SK-N-SH (cell line): ENCODE results near the gene SAMM50. TPM values are rescaled to one million over a fixed set of nuclear protein-coding genes. Genes with fewer than 3 reads are reported as not detected.

Experiments used
- CTCF ChIA-PET: fragments of 300-600, 350-600 bp; formaldehyde crosslinking; extraction: SDS; loops from one replicate; lab custom pipeline; 2021; lab: Yijun Ruan, JAX
- POLR2A ChIA-PET: fragments of 350-600 bp; sonication (Branson Sonifier 250); formaldehyde crosslinking; extraction: SDS; loops from one replicate; lab custom pipeline; 2020; ENCODE audit warnings: antibody characterized with exemption, inconsistent platforms; lab: Yijun Ruan, JAX
- DNase-seq: peaks from one replicate; pipeline ENCODE4 v3.0.0; 2012
- H2AFZ ChIP-seq: fragments of 200-600 bp; sonication (generic); 2 replicates; pipeline ENCODE4 v1.8.1; 2016; ENCODE audit warnings: antibody characterized with exemption, mild to moderate bottlenecking, low read depth
- H3F3A ChIP-seq: fragments of 200-600 bp; sonication (generic); replicated peaks from 2 replicates; pipeline ENCODE3; 2016; ENCODE audit warnings: antibody characterized with exemption, mild to moderate bottlenecking; ENCODE audit not compliant: insufficient read depth
- H3K27ac ChIP-seq, 2 experiments: fragments of 200-500 bp in 1 of 2; fragments of 200-600 bp in 1 of 2; sonication (Bioruptor generic) in 1 of 2; sonication (generic), shearing (Covaris generic) in 1 of 2; 2 replicates each; pipeline versions ENCODE4 v1.5.1 to v1.6.1; 2014 to 2016; ENCODE audit warnings: low read depth in 2 of 2, inconsistent platforms in 1 of 2, low read length in 1 of 2, mild to moderate bottlenecking in 1 of 2, mixed read lengths in 1 of 2
- H3K27me3 ChIP-seq: fragments of 200-600 bp; sonication (generic), shearing (Covaris generic); 2 replicates; pipeline ENCODE4 v1.6.1; 2016; ENCODE audit warnings: mixed run types; ENCODE audit not compliant: insufficient read depth
- H3K36me3 ChIP-seq, 2 experiments: fragments of 200-500 bp in 1 of 2; fragments of 200-600 bp in 1 of 2; sonication (Bioruptor generic) in 1 of 2; sonication (generic) in 1 of 2; replicated peaks in 1 of 2; 2 replicates each; pipeline versions ENCODE3 to v1.5.1; 2014 to 2016; ENCODE audit warnings: low read length in 1 of 2, mild to moderate bottlenecking in 1 of 2; ENCODE audit not compliant: insufficient read depth in 2 of 2, control insufficient read depth in 1 of 2
- H3K4me1 ChIP-seq, 2 experiments: fragments of 200-500 bp in 1 of 2; fragments of 200-600 bp in 1 of 2; sonication (Bioruptor generic) in 1 of 2; sonication (generic), shearing (Covaris generic) in 1 of 2; 2 replicates each; pipeline versions ENCODE4 v1.5.1 to v1.6.1; 2014 to 2016; ENCODE audit warnings: low read depth in 1 of 2, low read length in 1 of 2, mixed run types in 1 of 2; ENCODE audit not compliant: insufficient read depth in 2 of 2, control insufficient read depth in 1 of 2
- H3K4me2 ChIP-seq: fragments of 200-600 bp; sonication (generic), shearing (Covaris generic); 2 replicates; pipeline ENCODE4 v1.6.1; 2017; ENCODE audit warnings: mixed run types
- H3K4me3 ChIP-seq, 2 experiments: fragments of 200-500 bp in 1 of 2; fragments of 200-600 bp in 1 of 2; sonication (Bioruptor generic) in 1 of 2; sonication (generic), shearing (Covaris generic) in 1 of 2; 2 replicates each; pipeline versions ENCODE4 v1.5.1 to v1.8.1; 2014 to 2016; ENCODE audit warnings: low read depth in 2 of 2, inconsistent platforms in 1 of 2, low read length in 1 of 2, mild to moderate bottlenecking in 1 of 2, mixed read lengths in 1 of 2, moderate library complexity in 1 of 2
- H3K79me2 ChIP-seq: fragments of 200-600 bp; sonication (generic); 2 replicates; pipeline ENCODE4 v1.8.1; 2017; ENCODE audit warnings: mild to moderate bottlenecking; ENCODE audit not compliant: insufficient read depth
- H3K9ac ChIP-seq: fragments of 200-600 bp; sonication (generic); 2 replicates; pipeline ENCODE4 v1.6.1; 2017; ENCODE audit warnings: mixed run types
- H3K9me2 ChIP-seq: fragments of 200-600 bp; sonication (generic); 2 replicates; pipeline ENCODE4 v1.6.1; 2017; ENCODE audit warnings: mixed run types
- H3K9me3 ChIP-seq: fragments of 200-600 bp; sonication (generic); 2 replicates; pipeline ENCODE4 v1.6.1; 2017; ENCODE audit warnings: mixed run types, mild to moderate bottlenecking, moderate library complexity
- H4K20me1 ChIP-seq: fragments of 200-600 bp; sonication (generic); 2 replicates; pipeline ENCODE4 v1.6.1; 2017; ENCODE audit warnings: mild to moderate bottlenecking, mixed run types; ENCODE audit not compliant: insufficient read depth
- CHD2 ChIP-seq: fragments of 150-350 bp; IDR thresholded peaks from 2 replicates; pipeline ENCODE4 v1.6.1; 2018; ENCODE audit warnings: low read length; ENCODE audit not compliant: partially characterized antibody
- ELF1 ChIP-seq: IDR thresholded peaks from 2 replicates; pipeline ENCODE4 v1.4.0; 2012
- EP300 ChIP-seq, 2 experiments: IDR thresholded peaks; 2 replicates each; pipeline versions ENCODE4 v1.4.0 to v1.6.1; 2012; ENCODE audit warnings: borderline replicate concordance in 1 of 2, low read depth in 1 of 2, low read length in 1 of 2
- EZH2phosphoT487 ChIP-seq: fragments of 200-600 bp; sonication (generic); IDR thresholded peaks from 2 replicates; pipeline ENCODE4 v1.6.1; 2017; ENCODE audit warnings: low read depth, mixed run types, mild to moderate bottlenecking, antibody characterized with exemption, moderate library complexity, borderline replicate concordance
- JUND ChIP-seq: IDR thresholded peaks from 2 replicates; pipeline ENCODE4 v1.4.0; 2012
- MEF2A ChIP-seq: IDR thresholded peaks from 2 replicates; pipeline ENCODE4 v1.4.0; 2012; ENCODE audit warnings: low read depth, borderline replicate concordance
- MXI1 ChIP-seq: IDR thresholded peaks from 2 replicates; pipeline ENCODE4 v1.6.1; 2012; ENCODE audit warnings: mild to moderate bottlenecking, low read depth, low read length, improper control_type of control experiment
- RFX5 ChIP-seq: IDR thresholded peaks from 2 replicates; pipeline ENCODE4 v1.6.1; 2012; ENCODE audit warnings: mild to moderate bottlenecking, improper control_type of control experiment, low read length
- RXRA ChIP-seq: IDR thresholded peaks from 2 replicates; pipeline ENCODE4 v1.4.0; 2012; ENCODE audit warnings: low read depth, mild to moderate bottlenecking, borderline replicate concordance
- YY1 ChIP-seq: IDR thresholded peaks from 2 replicates; pipeline ENCODE4 v1.4.0; 2012; ENCODE audit warnings: low read depth, mild to moderate bottlenecking
- ZBTB33 ChIP-seq: IDR thresholded peaks from 2 replicates; pipeline ENCODE4 v1.4.0; 2012; ENCODE audit warnings: low read depth, borderline replicate concordance
- WGBS: methylation state at CpG from one replicate; pipeline ENCODE4 v1.1.6; 2017; ENCODE audit warnings: low lambda C conversion rate; 5-methylcytosine and 5-hydroxymethylcytosine counted together
- polyA plus RNA-seq, 3 experiments: library from polyadenylated mRNA; depleted of rRNA; stranded (reverse); fragments of >200 nt; gene quantifications; 2 replicates each; pipeline ENCODE4 v1.2.3, GENCODE V29; 2012
- TF ChIP-seq, protein P1 (sequence below): fragments of 150-350 bp; IDR thresholded peaks from 2 replicates; pipeline ENCODE4 v1.6.1; 2016; ENCODE audit warnings: mild to moderate bottlenecking, low read depth, low read length
- TF ChIP-seq, protein P2 (sequence below): fragments of 150-350 bp; IDR thresholded peaks from 2 replicates; pipeline ENCODE4 v1.6.1; 2017; ENCODE audit warnings: antibody characterized with exemption, low read length, low read depth, borderline replicate concordance

The SAMM50 gene
- polyA plus RNA-seq, 1 of the 3 experiments (the other 2 are of a cell fraction), result 49.6 TPM

DNA sequence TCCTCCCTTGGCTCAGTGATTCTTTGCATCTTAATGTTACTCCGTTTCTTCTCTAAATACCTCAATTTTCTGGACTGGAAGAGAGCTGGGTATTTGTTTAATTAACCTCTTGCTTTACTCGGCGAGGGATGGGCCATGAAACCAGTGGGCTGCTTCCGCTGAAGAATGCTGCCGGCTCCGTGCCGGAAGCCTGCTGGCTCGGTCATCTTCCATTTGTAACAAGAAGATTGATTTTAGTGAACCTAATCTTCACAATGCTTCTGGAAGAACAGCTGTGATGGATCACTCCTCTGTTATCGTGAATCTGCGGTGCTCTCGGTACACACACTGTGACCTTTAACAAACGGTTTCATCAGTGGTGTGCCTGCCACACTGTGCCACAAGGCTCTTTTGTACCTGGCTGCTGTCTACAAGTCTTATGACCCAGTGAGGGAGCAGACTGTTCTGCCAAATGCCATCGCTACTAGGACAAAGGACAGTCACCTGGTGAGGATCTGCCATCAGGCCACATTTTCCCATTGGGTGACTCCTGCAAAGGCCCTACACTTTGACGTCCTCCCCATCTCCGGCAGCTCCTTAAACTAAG is 43.5 kb downstream of the SAMM50 start:
- ChIA-PET CTCF (interaction anchor here (1.0 to 3.3 kb wide), 5 partner anchors 9 to 628 kb away, joined by 3 to 13 read pairs (median 8); no protein-coding TSS in a partner anchor), POLR2A (interaction anchor here (1.1 kb wide), 1 partner anchor 12 kb away, joined by 3 read pairs; no protein-coding TSS in a partner anchor)

More for the DNA sequence above, 43.5 kb downstream of the SAMM50 start:
- WGBS, result 98% methylated on average over 15 of the region's 15 CpGs
- H3K9ac ChIP-seq, result no peak overlapping the region
- H3K9me3 ChIP-seq, result no peaks in the 10 kb centered on the region
- no peaks in the 10 kb centered on the region for H3K27me3 ChIP-seq
- H4K20me1 ChIP-seq, result no peaks in the 10 kb centered on the region
- H3K4me3 ChIP-seq, result no peak overlapping the region
- no peak overlapping the region for H3K27ac ChIP-seq
- peaks cover 26 to 57% of the 10 kb centered on the region in 2 experiments for H3K36me3 ChIP-seq
- H3F3A ChIP-seq, result peaks cover 5% of the 10 kb centered on the region
- no peak for DNase-seq
- no peak overlapping the region for H2AFZ ChIP-seq
- H3K79me2 ChIP-seq, result no peaks in the 10 kb centered on the region
- H3K4me1 ChIP-seq, result no peaks in the 10 kb centered on the region
- TF ChIP-seq JUND, result no peak
- no peak for TF ChIP-seq RFX5
- TF ChIP-seq, protein P1, sequence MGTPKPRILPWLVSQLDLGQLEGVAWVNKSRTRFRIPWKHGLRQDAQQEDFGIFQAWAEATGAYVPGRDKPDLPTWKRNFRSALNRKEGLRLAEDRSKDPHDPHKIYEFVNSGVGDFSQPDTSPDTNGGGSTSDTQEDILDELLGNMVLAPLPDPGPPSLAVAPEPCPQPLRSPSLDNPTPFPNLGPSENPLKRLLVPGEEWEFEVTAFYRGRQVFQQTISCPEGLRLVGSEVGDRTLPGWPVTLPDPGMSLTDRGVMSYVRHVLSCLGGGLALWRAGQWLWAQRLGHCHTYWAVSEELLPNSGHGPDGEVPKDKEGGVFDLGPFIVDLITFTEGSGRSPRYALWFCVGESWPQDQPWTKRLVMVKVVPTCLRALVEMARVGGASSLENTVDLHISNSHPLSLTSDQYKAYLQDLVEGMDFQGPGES, result no peak
- no peak for TF ChIP-seq ZBTB33
- no peak for TF ChIP-seq EP300 (IDR thresholded peaks at IDR 0.05; ENCODE audit: borderline replicate concordance in 1 of 2, low read depth in 1 of 2, low read length in 1 of 2)
- no peak for TF ChIP-seq ELF1
- TF ChIP-seq CHD2, result no peak
- no peak for TF ChIP-seq MXI1
- no peak for TF ChIP-seq MEF2A
- TF ChIP-seq RXRA, result no peak
- no peak for TF ChIP-seq EZH2phosphoT487
- TF ChIP-seq YY1, result no peak
- TF ChIP-seq, protein P2, sequence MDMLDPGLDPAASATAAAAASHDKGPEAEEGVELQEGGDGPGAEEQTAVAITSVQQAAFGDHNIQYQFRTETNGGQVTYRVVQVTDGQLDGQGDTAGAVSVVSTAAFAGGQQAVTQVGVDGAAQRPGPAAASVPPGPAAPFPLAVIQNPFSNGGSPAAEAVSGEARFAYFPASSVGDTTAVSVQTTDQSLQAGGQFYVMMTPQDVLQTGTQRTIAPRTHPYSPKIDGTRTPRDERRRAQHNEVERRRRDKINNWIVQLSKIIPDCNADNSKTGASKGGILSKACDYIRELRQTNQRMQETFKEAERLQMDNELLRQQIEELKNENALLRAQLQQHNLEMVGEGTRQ, result no peak
- H3K9me2 ChIP-seq, result no peaks in the 10 kb centered on the region
- H3K4me2 ChIP-seq, result no peak overlapping the region
